Activated CD4-positive, alpha-beta T cell treated with anti-CD3 and anti-CD28 coated beads, Interleukin-2, Interleukin-6, amounts not matched to agents 100 ng/mL and 50 ng/mL, durations not matched to agents 16 hours and 8 hours (primary cell): ENCODE measurements around the gene ABHD6.
"Not testable (repeated sequence)": the region's sequence is repeated elsewhere in the genome, so short reads cannot be mapped to it uniquely, and the experiment has no call there.

Experiments
- DNase-seq: peaks from one replicate; pipeline ENCODE4 v3.0.0-alpha.2; 2020

Gene ABHD6, protein sequence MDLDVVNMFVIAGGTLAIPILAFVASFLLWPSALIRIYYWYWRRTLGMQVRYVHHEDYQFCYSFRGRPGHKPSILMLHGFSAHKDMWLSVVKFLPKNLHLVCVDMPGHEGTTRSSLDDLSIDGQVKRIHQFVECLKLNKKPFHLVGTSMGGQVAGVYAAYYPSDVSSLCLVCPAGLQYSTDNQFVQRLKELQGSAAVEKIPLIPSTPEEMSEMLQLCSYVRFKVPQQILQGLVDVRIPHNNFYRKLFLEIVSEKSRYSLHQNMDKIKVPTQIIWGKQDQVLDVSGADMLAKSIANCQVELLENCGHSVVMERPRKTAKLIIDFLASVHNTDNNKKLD

DNA sequence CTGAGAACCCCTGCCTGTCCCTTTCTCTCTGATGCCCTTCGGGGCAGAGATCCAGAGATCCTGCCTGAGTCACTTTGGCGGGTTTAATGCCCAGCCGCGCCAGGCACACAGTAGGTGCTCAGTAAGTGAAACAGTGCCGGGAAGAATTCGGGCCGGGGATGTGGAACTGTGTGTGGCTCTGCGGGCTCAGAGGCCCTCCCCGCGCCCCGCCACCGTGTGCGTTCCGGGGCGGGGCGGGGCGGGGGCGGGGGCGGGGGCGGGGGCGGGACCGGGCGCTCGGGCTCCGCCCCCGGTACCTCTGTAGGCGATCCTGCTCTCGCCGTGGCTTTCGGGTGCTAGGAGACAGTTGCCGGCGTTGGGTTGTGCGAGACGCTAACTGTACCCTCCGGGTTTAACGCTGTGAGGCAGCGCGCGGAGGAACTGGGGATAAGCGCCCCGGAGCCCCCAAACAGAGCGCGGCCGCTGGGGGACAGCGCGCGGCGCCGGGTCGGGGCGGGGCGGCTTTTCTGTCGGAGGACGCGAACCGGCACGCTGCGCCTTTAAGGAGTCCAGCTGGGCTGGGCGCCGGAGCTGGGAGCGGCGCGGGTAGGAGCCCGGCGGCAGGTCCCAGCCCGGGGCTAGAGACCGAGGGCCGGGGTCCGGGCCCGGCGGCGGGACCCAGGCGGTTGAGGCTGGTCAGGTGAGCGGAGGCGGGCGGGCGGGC, at the start of gene ABHD6:
Gene ABHD6 (plus strand): TSS at position 555 of the 703 bp plus-strand sequence. CDS start 18,795 bp downstream, outside the sequence.
- peak; percentile 85 for DNase-seq

DNA sequence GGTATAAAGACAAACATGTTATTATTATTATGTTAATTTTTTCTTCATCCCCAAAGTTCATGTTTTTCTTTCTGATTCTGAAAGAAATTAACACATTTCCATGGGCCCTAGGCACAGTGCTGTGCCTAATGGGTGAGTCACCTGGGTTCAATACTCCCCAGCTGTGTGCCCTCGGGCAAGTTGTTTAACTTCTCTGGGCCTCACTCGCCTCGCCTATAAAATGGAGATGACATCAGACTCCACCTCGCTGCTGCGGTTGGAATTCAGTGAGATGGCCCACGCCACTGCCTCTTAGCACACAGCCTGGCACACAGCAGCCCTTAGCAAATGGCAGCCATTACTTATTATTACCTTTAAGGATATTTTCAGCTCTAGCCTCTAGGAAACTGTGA, 49.4 kb upstream of the ABHD6 start:
- DNase-seq: no peak

DNA sequence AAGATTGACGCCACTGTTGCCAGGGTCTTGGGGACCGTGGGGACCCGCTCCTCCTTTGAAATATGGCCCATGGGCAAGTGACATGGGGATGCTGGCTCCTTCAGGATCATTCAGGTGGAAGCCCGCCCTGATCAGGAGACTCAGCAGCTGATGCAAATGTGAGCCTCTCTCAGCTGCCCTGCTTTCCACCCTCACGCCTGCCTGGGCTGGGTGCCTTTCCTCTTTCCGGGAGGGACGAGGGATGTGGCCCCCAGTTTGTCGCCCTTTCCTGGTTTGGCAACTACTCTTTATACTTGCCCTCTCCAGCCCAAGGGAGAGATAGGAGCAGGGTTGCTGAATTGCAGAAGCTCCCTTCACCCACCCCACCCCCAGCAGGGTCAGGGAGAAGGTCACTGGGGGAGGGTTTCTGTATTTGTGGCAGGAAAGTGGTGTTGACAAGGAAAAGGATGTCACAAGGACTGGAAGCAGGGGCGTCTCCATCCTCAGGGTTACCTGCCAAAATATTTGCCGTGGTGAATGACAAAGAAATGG, 48.6 kb upstream of the ABHD6 start:
- DNase-seq: no peak

DNA sequence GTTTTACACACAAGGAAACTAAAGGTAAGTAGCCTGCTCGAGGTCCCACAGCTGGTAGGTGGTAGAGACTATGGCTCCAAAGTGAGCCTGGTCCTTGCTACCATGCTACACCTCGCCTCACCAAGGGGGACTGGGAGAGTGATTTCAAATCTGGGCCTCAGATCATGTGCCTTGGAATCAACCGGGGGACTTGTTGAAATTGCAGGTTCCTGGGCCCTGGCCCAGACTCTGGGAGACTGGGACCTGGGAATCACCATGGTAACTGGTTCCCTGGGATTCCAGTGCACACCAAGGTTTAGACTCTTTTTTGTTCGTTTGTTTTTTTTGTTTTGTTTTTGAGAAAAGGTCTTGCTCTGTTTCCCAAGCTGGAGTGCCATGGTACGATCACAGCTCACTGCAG, 47.9 kb upstream of the ABHD6 start:
- DNase-seq: no peak

DNA sequence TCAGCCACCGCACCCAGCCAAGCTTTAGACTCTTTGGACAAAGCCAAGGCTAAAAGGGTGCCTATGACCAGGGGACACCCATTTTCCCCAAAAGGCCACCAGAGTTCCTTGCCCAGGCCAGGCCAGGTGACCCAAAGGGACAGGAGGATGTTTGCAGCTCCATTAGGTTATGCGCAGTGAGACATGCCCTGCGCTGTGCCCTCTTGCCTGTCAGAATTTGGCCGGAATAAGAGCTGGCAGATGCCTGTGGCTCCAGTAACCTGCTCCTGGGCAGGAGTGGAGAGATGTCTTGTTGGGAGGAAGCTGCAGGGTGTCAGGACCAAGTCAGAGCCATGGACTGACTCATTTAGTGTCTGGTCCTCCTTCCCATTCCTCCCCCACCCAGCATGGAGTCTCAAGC, 47.3 kb upstream of the ABHD6 start:
- no peak for DNase-seq

DNA sequence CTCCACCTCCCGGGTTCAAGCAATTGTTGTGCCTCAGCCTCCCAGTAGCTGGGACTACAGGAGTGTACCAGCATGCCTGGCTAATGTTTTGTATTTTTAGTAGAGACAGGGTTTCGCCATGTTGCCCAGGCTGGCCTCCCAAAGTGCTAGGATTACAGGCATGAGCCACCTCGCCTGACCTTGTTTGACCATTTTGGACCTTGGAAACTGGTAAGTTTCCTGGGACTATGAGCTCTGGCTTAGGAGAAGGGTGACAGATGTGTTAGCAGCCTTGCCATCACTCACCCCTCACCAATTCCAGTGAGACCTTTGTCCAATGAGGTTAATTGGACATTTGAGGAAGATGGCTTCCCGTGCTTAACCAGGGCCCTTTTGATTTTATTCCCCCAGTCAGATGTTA, 46.7 kb upstream of the ABHD6 start:
- no peak for DNase-seq

DNA sequence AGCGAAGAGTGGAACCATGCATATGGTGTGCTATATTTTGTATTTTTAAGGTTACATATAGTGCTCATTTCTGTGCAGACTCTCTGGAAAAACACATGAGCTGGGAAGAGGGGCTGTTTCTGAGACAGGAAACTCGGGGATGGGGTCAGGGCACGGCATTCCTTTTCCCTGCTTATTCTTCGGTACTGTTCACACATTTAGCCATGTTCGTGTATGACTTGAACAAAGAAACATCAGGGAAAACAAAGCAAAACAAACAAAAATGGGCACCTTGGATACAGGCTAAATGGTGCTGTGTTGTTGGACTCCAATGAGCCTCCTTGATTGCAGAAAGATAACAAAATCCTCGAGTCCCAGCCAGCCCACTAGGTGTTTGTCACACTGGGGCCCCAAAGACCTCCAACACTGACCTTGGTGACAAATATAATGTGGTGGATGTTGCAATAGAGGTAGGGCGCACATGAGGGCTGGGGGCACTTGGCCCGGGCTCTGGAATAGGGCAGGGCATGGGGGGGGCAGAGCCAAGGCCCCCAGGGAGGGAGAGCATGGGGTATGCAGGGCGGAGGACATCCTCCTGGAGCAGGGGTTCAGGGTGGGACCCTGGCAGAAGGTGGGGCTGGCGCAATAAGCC, 46.1 kb upstream of the ABHD6 start:
- DNase-seq: no peak

DNA sequence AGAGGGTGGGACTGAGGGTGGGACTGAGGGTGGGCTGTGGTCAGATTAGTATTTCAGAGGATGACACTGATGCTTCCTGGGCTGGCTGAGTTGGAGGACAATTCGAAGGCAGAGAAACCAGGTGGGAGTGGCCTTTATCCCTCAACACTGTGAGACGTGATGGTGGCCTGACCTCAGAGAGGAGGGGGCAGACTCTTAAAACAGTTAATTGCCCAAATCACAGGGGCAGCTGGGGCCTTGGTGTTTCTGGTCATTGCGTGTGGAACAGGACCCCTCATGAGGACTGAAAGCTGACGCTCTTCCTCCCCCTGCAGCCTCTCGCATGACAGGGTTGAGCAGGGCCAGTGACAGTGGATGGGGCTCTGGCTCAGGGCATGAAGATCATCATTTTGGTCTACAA, 45.5 kb upstream of the ABHD6 start:
- DNase-seq: no peak

DNA sequence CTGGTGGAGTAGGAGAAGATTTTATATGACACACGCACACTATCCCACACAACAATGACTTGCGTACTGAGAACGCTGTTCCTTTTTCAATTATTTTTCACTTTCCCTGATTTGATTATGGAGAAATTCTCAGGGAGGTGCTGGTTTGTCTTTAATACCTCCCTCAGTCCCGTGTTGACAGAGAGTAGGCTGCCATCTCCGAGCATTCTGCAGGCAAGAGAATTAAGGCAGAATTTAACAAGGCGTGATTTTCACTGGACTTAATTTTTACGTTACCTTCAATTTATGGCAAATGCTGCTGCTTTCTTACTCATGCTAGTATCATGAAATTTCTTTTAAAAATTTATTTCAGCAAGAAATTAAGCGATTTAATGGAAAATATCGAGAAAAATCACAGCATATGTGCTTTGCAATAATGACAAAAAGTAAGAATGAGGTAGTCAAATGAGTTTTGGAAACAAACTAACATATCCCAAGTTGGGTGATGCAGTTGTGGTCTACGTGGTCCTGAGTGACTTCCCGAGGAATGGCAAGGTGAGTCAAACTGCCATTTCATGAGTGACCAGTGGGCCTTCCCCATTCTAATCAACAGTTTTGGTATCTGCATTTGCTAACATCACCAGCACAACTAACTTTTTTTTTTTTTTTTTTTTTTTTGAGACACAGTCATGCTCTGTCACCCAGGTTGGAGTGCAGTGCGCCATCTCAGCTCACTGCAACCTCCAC, 43.7 kb upstream of the ABHD6 start:
- no peak for DNase-seq

DNA sequence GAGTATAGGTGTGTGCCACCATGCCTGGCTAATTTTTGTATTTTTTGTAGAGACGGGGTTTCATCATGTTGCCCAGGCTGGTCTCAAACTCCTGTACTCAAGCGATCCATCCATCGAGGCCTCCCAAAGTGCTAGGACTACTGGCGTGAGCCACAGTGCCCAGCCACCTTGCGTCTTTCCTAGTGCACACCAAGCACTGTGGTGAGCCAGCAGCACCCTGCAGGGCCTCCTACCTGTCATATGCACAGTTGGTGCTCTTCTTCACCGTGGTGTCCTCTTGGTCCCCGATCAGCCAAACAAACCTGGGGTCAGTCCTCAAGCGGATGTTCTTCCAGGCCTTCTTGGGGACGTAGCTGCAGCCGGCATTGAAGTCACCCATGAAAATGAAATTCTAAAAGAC, 40.0 kb upstream of the ABHD6 start:
- DNase-seq: no peak

DNA sequence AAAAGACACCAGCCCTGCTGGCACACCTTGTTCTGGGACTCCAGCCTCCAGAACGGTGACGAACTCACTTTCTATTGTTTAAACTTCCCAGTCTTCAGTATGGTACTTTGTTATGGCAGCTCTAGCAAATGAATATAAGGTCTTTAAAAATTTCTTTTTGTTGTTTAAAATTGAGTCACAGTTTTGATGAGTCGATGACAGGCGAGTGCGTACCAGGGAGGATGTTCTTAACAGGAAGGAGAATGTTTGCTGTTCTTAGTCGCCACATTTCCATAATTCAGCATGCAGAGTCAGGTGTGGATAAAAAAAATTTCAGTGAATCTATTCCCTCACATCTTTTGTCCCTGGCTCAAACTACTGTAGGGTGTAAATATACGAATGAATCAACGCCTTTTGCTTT, 39.2 kb upstream of the ABHD6 start:
- no peak for DNase-seq

DNA sequence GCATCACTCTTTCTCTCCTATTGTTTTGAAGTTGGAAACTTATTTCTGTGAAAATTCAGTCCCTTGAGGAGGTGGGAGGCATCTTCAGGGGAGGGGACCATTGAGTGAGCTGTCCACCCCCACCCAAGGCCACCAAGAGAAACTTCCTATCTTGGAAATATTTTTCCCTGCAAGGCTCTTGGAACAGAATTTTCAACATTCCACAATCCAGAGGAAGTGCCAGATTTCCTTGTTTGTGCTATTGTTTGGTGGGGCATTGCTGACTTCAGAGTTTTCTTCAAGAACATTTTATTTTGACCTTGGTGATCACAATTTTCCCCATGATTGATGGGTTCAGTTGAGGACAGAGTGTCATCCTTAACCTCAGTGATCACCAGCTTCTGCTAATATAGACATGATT, 38.8 kb upstream of the ABHD6 start:
- DNase-seq: no peak

DNA sequence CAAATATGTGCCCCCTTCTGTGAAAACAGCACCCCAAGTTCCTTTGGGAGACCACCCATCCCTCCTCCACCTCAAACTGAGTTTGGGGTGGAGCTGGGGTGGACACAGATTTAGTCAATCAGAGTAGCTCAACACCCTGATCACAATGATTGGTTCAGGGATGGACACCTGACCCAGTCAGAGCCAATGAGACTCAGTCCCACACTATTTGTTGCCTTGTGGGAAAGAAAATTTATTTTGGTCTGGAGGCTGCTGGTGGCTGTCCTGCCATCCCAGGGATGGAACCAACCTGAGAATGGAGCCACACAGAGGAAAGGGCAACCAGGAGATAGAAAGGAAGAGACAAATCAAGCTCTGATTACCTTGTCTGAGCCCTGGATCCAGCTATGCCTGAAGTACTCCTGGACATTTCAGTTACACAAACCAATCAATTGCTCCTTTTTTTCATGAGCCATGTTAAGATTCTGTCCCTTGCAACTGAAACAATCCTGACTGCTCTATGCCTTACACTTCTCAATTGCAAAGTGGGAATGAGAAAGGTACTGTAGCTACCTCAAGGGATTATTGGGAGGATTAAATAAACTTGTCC, 37.4 kb upstream of the ABHD6 start:
- no peak for DNase-seq

DNA sequence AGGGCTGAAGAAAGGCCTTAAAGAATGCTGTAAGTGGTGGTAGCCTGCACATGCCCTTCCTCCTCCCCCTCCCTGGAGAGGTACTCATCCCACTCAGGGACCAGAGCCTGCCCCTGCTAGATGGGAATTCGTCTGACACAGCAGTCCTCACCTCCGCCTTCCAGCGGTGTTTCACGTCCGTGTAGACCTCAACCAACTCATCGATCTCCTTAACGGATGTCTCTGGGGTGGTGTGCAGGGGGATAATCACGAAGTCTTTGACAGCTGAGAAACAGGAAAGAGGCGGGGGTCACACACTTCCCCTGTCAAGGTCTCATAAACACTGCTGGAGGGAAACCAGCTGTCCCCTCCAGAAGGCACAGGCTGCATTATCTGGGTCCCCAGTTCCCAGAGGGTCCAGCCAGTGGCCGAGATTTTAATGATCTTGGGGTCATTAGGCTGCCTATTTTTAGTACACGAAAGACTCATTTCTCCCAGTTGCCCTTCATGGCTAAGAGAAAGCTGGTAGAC, 36.7 kb upstream of the ABHD6 start:
- no peak for DNase-seq

DNA sequence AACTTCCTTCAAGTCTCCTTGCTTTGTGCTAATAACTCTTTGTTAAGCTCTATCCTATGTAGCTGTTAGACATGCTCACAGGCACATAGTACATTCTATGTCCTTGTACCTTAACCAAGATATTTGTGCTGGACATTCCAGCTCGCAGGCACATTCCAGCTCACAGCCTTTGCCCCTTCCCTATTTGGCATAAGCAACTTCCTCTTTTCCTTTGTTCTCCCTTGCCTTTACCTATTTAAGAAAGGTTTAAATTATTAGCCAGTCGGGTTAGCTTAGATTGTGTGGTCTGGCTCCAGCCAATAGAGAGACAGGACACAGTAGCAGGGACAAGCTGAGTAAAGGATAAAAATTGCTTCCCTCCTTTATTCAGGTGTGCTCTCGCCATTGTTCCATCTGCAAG, 36.1 kb upstream of the ABHD6 start:
- DNase-seq: not testable (repeated sequence)

DNA sequence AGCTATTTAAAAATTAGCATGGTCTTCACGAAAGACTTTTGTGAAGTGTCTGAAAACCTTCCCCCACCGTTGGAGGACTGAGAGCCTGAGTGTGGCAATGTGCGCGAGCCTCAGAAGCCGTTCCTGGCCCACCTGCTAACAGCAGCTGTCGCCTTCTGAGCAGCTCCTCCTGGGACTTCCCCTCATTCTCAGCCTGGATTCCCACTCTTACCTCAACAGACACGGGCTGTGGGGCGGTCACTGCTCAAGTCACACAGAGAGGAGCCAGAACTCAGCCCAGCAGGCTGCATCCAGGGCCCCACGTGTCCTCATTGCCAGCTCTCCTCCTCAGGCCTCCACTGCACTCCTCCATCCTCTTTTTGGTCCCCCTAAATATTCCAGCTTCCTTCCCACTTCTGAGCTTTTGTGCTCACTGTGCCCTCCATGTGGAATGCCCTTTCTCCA, 34.7 kb upstream of the ABHD6 start:
- no peak for DNase-seq

DNA sequence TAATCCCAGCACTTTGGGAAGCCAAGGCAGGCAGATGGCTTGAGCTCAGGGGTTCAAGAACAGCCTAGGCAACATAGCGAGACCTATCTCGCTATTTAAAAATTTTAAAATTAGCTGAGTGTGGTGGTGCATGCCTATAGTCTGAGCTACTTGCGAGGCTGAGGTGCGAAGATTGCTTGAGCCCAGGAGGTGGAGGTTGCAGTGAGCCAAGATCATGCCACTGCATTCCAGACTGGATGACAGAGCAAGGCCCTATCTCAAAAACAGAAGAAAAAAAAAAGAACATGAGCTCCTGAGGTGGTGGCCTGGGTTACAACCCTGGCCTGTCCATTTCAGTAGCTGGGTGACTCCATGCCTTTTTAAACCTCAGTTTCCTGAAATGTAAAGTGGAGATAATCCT, 34.1 kb upstream of the ABHD6 start:
- DNase-seq: no peak

DNA sequence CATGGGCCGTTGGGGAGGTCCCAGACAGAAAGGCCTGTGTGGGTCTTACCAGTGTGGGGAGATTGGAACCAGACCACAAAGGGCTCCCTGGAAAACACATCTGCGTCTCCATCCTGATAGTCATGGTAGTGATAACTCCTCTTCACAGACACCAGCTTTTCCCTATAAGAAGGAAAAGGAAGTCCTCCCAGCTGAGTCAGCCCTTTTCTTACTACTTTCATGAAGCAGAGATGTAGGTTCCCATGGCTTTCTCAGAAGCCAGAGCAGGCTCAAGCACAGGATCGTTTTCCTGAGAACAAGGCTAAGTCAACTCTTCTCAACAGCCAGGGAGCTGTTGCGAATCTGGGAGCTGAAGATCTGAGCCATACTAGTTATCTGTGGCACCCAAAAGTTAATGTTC, 32.9 kb upstream of the ABHD6 start:
- DNase-seq: no peak

DNA sequence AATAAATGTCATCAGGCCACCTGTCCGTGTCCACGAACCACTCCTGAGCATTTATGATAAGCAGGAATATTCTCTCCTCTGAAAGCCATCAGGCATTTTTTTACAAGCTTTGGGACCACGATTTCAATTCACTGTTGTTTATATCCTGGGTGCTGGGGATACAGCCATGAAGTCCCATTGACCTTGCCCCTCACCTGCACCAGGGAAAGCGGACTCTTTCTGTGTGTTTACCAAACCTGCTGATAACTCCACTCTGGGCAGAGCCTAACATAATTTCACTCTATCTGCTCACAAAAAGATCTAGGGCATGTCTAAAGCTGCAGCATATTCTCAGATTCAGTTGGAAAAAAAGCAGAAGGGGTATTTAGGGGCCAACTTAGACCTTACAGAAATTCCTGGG, 31.6 kb upstream of the ABHD6 start:
- DNase-seq: no peak

DNA sequence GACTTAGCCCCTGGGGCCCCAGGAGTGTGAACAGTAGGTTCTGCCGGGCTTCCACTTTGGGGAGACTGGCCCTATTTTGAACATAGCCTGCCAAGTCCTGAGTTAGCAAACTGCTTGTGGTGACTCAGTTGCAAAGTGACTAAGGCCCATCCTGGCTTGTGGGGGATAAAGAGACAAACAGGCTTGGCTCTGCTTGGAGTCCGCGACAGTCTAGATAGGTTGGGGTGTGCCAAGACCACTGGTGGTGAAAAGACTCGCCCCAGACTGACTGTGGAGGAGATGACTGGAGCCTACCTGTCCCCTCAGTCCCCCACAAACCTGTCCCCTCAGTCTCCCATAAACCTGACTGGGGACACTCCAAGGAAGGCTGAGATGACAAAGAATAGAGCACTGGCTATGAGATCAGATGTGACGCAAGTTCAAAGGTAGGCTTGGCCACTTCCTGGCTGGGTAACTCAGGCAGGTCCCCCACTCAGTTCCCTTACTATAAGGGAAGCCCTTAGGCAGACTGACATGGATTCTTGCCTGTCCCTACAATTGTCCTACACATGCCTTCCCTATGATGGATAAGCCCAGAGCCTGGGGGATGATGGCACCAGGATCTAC, 31.1 kb upstream of the ABHD6 start:
- peak; percentile 59 for DNase-seq

DNA sequence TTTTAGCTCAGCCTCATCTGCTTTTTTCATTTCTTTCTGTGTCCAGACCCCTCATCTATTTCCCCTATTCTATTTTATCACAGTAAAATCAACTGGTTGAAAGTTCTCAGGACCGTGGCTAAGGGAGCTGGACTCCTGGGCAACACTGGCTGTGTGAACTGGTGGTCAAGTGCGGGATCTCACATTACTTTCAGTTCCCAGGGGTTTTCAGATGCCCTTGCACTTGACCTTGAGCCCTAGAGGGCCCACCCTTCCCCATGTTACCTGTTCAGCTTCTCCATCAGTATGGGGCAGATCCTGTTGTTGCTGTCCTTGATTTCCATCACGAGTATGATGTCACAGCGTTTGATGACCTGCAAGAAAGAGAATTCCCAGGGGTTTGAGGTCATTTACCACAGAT, 29.6 kb upstream of the ABHD6 start:
- no peak for DNase-seq

DNA sequence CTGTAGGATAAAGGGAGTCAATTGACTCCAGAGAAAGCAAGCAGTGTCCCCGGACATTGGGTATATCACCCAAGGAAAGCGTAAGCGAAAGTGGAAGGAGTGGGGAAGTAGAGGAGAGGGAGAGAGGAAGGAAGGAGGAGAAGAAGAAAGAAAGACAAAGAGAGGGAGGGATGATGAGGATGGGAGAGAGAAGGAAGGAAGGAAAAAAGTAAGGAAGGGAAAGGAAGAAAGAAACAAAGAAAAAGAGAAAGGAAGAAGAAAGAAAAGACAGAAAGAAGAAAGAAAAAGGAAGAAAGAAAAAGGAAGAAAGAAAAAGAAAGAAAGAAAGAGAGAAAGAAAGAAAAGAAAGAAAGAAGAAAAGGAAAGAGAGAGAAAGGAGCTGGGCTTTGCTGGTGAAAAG, 27.7 kb upstream of the ABHD6 start:
- DNase-seq: no peak
